HL-60/S4 treated with retinoic acid at 250 ng/mL for 4 days and 3 days (cell line): ENCODE data around the gene MLYCD.
"Not testable (repeated sequence)": the region's sequence is repeated elsewhere in the genome, so short reads cannot be mapped to it uniquely, and the experiment has no call there.

Experiments
- in situ Hi-C: fragments of 300-500 bp; cut with MboI; formaldehyde crosslinking; loops from 2 replicates; pipeline ENCODE4 v1.7.0; 2022; ENCODE audit warnings: low sequenced_read_pairs

Gene MLYCD

DNA sequence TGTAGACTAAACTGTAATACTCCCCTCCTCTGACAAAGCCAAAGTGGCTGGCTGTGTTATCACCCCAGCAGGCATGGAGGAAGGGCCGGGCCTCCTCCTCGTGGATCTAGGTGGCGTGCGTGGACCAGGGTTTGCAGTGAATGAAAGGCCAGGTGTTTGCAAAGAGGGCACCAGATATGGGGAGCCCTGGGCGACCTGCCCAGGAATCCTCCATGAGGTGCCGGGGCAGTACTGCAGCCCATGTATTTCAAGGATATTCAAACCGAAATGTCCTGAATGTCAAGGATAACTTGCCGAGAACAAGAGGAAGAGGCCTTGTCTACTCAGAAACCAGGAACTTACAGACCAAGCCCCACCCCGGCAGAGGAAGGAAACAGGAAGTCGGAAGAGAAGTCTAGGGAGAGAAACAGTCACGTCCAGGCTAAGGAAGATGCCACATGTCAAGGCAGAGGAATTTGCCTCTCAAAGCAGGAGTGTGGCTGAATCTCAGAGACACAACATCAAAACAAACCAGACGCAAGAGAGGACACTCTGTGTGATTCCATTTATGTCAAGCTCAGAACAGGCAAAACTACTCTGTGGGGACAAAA lies 40.4 kb downstream of the MLYCD start:
- in situ Hi-C loops, result no loop called here

DNA sequence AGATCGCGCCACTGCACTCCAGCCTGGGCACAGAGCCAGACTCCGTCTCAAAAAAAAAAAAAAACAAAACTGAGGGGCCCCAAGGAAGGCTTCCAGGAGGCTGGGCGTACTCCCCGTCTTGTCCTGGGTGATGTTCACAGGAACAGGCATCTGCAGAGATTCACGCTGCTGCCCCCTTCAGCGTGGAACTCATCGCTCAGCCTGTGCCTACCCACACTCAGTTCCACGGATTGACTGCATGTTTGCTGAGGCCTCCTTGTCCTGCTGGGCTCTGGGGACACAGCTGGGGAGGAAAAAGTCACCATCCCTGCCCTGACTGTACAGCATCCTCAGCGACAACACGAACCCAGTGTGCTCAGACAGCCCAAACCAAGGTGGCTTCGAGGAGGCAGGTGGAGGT lies 41.2 kb downstream of the MLYCD start:
- in situ Hi-C loops, result no loop called here

DNA sequence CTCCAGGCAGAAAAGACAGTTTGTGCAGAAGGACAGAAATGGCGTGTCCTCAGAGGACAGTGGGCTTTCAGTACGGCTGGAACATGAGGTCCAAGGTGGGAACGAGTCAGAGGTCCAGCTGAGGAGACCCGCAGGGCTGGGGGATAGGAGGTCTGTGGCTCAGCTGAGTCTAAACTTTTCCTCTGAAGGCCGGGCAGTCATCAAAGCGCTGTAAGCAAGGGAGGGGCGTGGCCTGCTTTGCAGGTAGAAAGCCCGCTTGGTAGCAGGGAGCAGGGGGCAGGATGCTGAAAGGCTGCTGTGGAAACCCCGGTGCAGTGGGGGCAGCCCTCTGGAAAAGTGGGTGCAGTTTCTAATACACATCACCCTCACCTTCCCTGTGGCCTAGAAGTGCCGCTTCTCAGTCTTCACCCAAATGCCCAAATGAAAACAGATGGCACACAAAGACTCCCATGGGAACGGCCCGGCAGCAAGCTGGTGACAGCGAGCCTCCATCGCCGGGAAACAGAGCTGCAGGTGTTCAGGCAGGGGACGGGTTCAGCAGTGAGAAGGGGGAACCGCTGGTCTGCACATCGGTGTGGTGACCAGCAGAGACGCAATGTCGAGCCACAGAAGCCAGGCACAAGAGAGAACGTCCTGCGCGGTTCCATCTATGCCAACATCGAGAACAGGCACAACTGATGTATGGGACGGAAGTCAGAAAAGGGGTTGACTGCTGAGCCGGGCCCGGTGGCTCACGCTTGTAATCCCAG lies 41.9 kb downstream of the MLYCD start:
- in situ Hi-C loops, result no loop called here

DNA sequence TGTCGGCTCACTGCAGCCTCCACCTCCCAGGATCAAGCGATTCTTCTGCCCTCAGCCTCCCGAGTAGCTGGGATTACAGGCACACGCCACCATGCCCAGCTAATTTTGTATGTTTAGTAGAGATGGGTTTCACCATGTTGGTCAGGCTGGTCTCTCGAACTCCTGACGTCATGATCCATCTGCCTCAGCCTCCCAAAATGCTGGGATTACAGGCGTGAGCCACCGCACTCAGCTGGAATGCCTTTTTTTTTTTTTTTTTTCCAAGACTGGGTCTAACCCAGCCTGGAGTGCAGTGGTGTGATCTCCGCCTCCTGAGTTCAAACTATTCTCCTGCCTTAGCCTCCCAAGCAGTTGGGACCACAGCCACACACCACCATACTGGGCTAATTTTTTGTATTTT lies 42.6 kb downstream of the MLYCD start:
- in situ Hi-C loops, result not testable (repeated sequence)

DNA sequence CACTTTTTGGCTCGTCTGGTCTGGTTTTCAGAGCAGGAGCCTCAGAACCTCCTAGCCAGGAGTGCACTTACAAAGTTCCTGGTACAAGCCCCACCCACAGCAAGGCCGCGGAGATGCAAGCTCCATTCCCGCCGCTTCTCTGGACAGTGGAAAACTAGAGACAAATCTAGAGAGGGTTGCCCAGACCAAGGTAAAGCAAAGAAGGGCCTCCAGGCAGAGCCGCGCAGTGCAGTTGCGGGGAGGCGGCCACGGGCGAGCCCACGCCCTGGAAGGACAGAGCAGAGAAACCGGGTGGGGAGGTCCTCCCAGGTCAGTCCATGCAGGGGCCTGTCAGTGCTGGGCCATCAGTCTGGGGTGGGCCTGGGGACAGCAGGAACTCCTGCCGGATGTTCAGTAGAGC lies 43.2 kb downstream of the MLYCD start:
- in situ Hi-C loops, result no loop called here

DNA sequence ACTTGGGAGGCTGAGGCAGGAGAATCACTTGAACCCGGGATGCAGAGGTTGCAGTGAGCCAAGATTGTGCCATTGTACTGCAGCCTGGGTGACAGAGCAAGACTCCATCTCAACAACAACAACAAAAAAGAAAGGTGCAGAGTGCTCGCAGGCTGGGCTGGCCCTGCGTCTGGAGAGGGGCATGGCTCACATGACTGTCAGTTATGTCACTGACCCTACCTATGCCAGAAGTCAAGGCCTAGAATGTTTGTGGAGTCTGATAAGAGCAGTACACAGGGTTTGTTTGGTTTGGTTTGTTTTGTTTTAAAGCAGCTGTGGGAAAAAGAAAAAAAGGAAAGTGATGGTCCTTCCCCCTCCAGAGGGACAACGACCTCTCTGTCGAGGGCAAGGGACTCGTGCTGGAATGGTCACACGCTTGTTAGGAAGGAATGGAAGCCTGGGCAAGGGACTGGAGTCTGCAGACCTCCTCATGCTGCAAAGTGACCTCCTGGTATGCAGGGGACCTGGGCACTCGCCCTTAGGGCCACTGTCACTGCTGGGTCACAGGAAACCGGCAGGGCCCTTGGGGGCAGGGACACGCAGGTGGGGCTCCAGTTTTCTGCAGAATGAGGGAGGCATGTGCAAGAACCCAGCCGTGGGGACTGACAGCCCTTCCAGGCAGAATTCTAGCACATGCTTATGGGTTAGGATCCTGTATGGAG lies 44.0 kb downstream of the MLYCD start:
- in situ Hi-C loops, result no loop called here

DNA sequence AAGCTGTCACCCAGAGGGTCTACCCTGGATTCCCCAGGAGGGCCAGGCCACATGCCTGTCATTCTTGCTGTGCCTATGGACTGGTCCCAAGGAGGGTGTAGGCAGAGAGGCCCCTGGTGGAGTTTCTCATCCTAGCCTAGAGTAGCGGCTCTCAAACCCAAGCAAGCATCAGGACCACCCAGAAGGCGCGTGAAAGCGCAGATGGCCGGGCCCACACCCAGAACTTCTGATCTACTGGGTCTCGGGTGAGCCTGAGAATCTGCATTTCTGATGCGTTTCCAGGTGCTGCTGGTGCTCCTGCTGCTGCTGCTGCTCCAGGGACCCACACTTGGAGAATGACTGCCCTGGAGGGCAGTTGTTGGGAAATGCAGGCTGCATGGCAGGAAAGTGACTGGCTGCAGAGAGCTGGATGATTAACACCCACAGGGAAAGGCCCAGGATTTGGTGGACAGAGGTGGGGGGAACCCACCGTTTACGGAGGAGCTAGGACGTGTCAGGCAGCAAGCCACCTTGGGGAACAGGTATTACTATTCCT lies 44.7 kb downstream of the MLYCD start:
- in situ Hi-C loops, result no loop called here

DNA sequence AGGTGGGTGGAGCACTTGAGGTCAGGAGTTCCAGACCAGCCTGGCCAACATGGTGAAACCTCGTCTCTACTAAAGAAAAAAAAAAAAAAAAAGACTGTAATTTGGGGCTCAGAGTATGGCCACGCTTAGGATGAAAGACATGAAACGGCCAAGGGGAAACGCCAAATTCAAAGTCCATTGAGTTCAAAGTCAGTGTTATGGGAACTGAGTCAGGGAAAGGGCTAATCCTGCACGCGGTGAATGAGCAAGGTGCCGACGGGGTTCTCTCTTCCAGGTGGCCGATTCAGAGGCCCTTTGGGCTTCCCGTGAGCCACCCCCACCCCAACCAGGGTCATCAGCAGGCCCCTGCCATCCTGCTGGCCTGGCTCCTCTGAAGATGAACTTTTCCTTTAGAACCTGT lies 46.7 kb downstream of the MLYCD start:
- in situ Hi-C loops, result no loop called here

DNA sequence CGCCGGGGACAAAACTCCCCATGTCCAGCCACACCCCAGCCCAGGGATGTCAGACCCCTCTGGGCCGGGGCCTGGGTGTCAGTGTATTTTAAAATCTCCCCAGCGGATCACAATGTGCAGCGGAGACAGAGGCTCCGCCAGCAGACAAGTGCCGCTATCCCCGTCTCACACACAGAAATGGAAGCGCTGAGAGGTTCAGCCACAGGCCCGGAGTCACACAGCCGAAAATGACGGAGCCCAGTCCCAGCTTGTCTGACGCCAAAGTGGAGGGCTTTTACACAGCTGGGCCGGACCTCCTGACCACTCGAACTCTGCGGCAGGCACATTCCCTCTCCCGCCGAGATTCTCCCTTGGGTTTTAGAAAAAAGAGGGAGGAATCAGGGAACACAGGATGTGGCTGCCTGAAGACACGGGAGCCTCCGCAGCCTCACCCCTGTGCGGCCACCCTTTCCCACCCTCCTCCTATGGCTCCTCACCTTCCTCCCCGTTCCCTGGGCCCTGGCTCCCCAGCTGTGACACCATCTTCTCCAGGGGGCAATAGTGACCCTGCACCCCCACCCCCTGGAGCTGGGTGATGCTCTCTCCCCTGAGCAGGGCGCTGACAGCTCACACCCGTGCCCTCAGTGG lies 47.4 kb downstream of the MLYCD start:
- in situ Hi-C loops, result no loop called here

DNA sequence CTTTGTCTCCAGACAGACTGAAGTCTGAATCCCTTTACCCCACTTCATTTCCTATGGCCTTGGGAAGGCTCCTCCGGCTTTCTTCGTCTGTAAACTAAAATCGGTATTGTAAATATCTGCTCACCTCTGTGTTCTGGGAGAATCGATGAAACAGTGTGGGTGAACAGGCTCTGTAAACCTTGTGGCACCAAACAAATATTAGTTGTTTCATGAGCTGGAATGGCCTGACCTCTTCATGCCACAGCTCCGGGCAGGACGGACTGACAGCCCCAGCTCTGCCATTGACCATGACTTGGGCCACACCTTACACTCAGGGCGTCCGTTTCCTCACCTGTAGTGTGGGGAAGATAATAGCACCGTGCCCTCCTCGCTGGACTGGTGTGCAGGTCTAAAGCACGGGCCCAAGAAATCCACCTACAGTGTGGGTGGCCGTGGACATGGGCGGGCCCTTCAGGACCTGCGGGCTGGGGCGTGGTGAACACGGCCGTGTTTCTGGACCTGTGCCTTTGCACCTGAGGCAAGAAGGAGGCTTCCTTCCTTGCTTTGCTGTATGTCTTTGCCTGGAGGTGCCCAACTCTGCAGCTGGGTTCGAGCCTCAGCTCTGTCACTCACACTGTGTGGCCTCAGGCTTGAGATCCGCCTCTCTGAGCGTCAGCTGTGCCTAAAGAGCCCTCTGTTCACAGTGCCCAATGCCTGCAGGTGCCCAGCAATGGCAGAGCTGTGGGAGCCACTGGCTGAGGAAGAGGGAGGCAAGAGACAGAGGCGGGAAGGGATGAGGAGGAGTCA lies 48.1 kb downstream of the MLYCD start:
- in situ Hi-C loops, result no loop called here

DNA sequence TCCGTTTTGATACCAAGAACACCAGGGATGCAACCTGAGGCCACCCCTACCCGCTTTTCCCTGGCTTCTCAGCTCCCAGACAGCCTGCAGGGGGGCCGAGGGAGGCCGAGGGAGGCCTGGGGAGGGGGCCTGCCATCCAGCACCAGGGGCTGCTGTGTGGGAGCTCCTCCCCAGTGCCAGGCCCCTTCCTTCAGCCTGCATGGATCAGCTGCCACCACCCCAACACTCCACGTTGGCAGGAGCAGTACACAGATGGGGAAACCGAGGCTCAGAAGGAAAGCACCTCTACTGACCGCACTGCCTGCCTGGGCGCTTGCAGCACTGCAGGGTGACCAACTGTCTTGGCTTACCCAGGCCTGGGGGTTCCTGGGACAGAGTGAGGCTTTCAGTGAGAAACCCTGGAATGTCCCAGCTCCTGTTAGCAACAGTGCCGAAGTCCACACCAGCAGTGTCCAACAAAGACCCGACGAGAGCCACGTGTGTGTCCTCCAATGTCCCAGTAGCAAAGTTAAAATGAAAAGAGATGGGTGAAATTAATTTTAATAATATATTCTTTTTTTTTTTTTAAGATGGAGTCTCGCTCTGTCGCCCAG lies 48.8 kb downstream of the MLYCD start:
- in situ Hi-C loops, result no loop called here

DNA sequence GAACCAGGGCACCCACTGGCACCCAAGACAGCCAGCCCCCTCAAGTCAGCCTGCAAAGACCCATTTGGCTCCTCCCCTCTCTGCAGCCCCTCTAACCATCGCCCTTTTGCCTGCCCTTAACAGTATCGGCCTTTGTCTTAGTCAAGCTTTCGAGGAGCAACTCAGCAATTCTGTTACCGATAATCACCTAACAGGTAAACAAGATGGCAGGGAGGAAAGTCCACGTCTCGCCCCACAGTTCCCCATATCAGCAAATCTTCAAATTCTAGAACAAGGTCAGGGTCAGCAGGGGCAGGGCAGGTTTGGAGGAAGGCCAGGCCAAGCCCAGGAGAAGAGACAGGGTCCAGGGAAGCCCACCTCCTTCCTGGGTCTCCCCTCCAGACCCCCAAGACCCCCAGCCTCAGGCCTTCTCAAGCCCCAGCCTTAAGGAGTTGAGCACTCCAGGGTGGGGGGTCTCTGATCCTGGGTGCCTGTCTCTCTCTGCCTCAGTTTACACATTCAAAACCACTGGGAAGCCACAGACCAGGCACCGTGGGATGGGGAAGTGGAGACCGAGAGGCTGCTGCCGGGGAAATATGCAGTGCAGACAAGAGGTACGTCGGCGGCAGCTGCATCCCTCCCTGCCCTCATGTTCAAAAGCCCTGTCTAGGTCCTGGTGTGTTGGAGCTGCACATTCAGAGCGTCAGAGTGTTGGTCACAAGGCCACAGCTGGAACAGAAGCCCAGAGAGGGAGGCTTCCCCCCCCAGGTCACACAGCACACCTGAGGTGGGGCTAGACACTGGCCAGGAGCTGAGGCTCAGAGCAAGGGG lies 50.2 kb downstream of the MLYCD start:
- in situ Hi-C loops, result no loop called here

DNA sequence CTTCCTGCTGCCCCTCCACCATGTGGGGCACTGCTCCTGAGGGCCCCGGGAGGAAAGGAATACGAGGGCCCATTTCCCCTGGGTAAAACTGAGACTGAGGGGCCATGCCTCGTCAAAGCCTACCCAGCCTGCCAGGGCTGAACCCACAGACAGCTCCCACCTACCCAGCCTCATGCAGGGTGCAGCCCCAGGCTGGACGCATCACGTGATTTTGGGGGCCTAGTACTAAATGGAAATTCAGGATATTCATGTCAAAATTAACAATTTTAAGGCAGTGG lies 50.7 kb downstream of the MLYCD start:
- in situ Hi-C loops, result loop anchor here (10.0 to 25.0 kb wide), 3 partner anchors 115 to 538 kb away; partner anchors contain the start of genes ADAD2 and TAF1C

DNA sequence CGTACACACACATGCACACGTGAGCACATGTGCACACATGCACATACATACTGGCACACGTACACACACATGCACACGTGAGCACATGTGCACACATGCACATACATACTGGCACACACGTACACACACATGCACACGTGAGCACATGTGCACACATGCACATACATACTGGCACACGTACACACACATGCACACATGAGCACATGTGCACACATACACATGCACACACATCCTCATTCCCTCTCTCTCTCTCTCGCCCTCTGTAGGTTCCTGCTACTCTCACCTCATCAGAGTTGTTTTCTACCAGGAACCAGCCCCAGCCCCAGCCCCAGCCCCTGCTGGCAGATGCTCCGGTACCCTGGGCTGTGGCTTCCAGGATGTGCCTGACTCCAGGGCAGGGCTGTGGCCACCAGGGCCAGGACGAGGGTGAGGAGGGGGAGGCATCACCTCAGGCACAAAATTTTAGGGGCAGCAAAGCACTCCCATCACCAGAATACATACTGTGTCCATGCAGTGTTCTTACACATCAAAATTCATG lies 52.0 kb downstream of the MLYCD start:
- in situ Hi-C loops, result loop anchor here (10.0 to 25.0 kb wide), 3 partner anchors 114 to 536 kb away; partner anchors contain the start of genes ADAD2 and TAF1C

DNA sequence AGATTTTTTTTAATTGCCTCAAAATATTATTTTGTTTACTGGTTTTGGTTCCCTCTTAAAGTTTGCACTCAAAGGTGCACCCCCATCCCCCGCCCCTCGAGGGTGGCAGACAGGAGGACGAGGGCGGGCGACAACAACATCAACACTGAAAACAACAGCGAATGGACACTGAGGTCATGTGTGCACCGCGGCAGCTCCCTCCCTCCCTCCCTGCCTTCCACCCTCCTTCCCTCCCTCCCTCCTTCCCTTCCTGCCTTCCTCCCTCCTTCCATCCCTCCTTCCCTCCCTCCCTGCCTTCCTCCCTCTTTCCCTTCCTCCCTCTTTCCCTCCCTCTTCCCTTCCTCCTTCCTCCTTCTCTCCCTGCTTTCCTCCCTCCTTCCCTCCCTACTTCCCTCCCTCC lies 52.6 kb downstream of the MLYCD start:
- in situ Hi-C loops, result loop anchor here (10.0 to 25.0 kb wide), 3 partner anchors 113 to 536 kb away; partner anchors contain the start of genes ADAD2 and TAF1C

DNA sequence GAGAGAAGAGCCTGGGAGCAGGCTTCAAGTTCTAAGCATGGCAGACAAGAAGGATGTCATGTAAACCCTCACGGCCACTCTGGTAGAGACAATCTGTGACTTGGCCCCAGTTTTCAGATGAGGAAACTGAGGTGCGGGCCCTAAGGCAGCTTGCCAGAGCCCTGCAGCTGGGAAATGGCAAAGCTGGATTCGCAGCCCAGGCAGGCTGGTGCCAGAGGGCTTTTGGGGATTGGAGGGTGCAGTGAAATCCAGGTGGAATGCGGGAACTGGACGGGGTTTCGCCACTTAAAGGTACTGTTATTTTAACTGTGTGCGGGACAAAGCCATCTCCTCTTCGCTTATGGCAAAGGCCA lies 53.6 kb downstream of the MLYCD start:
- in situ Hi-C loops, result loop anchor here (10.0 to 25.0 kb wide), 3 partner anchors 112 to 535 kb away; partner anchors contain the start of genes ADAD2 and TAF1C

DNA sequence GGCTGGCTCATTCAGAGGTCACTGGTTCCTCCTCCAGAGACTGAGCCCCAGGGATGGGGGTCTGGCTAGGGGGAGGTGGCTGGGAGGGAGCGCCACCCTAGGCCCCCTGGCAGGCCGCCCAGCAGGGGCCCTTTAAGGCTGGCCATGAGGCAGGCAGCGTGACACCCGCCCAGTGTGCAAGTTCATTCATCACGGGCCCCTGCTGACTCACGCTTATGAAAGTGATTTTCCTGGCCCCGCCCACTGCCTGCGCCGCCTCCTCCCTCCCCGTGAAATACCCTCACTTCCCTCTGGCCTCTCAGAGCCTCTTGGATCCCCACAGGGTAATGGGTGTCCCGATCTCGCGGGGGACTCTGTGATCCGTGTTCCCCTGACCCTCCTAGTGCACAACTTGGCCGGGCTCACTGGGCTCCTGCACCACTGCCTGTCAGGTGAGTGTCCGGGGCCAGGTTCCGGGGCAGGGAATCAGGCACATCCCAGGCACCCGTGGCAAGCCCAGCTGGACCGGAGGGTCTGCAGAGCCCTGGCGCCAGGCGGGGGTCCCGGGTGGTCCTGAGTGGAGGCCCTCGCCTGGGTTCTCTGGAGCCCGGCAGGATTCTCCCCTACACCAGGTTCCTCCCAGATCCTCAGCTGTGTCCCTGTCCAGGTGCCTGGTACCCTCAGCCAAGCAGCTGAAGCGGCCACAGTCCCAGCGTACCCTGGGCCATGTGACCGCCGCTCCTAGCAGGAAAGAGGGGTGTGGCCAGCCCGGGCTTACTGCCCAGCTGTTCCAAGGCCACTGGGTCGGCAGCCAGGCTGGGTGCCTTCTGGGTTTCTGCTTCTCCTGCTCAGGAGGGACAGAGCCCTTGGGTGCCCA lies 54.3 kb downstream of the MLYCD start, which contains the start of gene OSGIN1:
TSS of gene OSGIN1 (plus strand) at position 301 of the 856 bp plus-strand sequence. CDS start 4,432 bp downstream, outside the sequence.
- in situ Hi-C loops, result loop anchor here (10.0 to 25.0 kb wide), 3 partner anchors 112 to 534 kb away; partner anchors contain the start of genes ADAD2 and TAF1C
